Measurements from ENCODE around the gene HFE. TPM values are rescaled to one million over a fixed set of nuclear protein-coding genes. Genes with fewer than 3 reads are reported as not detected.

Gene HFE
- polyA plus RNA-seq, 2 of the 4 experiments (the other 2 are of a cell fraction) = 19.9 to 31.7 TPM

- TF ChIP-seq, protein P1, sequence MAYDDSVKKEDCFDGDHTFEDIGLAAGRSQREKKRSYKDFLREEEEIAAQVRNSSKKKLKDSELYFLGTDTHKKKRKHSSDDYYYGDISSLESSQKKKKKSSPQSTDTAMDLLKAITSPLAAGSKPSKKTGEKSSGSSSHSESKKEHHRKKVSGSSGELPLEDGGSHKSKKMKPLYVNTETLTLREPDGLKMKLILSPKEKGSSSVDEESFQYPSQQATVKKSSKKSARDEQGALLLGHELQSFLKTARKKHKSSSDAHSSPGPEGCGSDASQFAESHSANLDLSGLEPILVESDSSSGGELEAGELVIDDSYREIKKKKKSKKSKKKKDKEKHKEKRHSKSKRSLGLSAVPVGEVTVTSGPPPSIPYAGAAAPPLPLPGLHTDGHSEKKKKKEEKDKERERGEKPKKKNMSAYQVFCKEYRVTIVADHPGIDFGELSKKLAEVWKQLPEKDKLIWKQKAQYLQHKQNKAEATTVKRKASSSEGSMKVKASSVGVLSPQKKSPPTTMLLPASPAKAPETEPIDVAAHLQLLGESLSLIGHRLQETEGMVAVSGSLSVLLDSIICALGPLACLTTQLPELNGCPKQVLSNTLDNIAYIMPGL (CRISPR knock-in tag; IDR thresholded peaks at IDR 0.05; ENCODE audit: borderline replicate concordance) = no peak
- TF ChIP-seq RCOR1 (IDR thresholded peaks at IDR 0.05; ENCODE audit: low read depth, low read length) = no peak
These were observed 49.1 kb downstream of the HFE start (continued) for GRCh38 chr6:26136321-26136720.

GRCh38 chr6:26140254-26140966 lies 53.2 kb downstream of the HFE start:
- Histone ChIP-seq H3K9me3 (no peaks in the 10 kb centered on the region), H3K4me3 (no peak overlapping the region), H3K4me1 (peaks cover 10% of the 10 kb centered on the region; the same call in 2 of the 3 replicates), H3K27ac (no peak overlapping the region), H3K4me2 (no peak overlapping the region)
- ChIA-PET CTCF (no interaction called here), POLR2A (no interaction called here)
- WGBS (ENCODE audit: missing lambda C conversion rate) = 97% methylated on average over 4 of the region's 4 CpGs
- ATAC-seq (no peak), FAIRE-seq (no peak), DNase-seq (ENCODE audit: low read depth in 1 of 2, low spot score in 1 of 2) (no peak)
- TF ChIP-seq ZSCAN20 (CRISPR knock-in tag; IDR thresholded peaks at IDR 0.05) (no peak), CHD4 (IDR thresholded peaks at IDR 0.05; ENCODE audit: borderline replicate concordance) (no peak), TFCP2L1 (CRISPR knock-in tag; IDR thresholded peaks at IDR 0.05) (no peak), RCOR1 (IDR thresholded peaks at IDR 0.05; ENCODE audit: low read depth, low read length) (no peak), TP53 (CRISPR knock-in tag; IDR thresholded peaks at IDR 0.05) (no peak), FOXS1 (CRISPR knock-in tag; IDR thresholded peaks at IDR 0.05) (no peak)

GRCh38 chr6:26140967-26141294 lies 53.7 kb downstream of the HFE start:
- Histone ChIP-seq H3K4me2 (no peak overlapping the region), H3K27ac (no peak overlapping the region), H3K4me1 (peaks cover 5% of the 10 kb centered on the region; the same call in 2 of the 3 replicates), H3K9me3 (no peaks in the 10 kb centered on the region), H3K4me3 (no peak overlapping the region)
- DNase-seq (ENCODE audit: low read depth in 1 of 2, low spot score in 1 of 2) (no peak), FAIRE-seq (no peak), ATAC-seq (no peak)
- ChIA-PET POLR2A (interaction anchor here (0.9 kb wide), 1 partner anchor 17 kb away, joined by 3 read pairs; a partner anchor contains a TSS), CTCF (interaction anchor here (2.4 kb wide), 1 partner anchor 16 kb away, joined by 9 read pairs; no protein-coding TSS in a partner anchor)
- WGBS (ENCODE audit: missing lambda C conversion rate) = 95% methylated on average over 3 of the region's 3 CpGs
- TF ChIP-seq JUN (IDR thresholded peaks at IDR 0.05) (no peak), CHD4 (IDR thresholded peaks at IDR 0.05; ENCODE audit: borderline replicate concordance) (no peak), SREBF2 (IDR thresholded peaks at IDR 0.05) (no peak), NR3C1 (IDR thresholded peaks at IDR 0.05) (no peak), ZSCAN20 (CRISPR knock-in tag; IDR thresholded peaks at IDR 0.05) (no peak), RARB (CRISPR knock-in tag; IDR thresholded peaks at IDR 0.05) (no peak), RNF2 (IDR thresholded peaks at IDR 0.05; ENCODE audit: borderline replicate concordance, low read depth) (no peak), FOSB (CRISPR knock-in tag; IDR thresholded peaks at IDR 0.05) (no peak), POLR2AphosphoS2 (conservative IDR thresholded peaks at IDR 0.05; ENCODE audit: low read length) (no peak), ZC3H11A (IDR thresholded peaks at IDR 0.05) (no peak), RFX5 (IDR thresholded peaks at IDR 0.05) (no peak), CBX8 (IDR thresholded peaks at IDR 0.05) (no peak), MAZ (IDR thresholded peaks at IDR 0.05; ENCODE audit: borderline replicate concordance, low read depth, low read length) (no peak), KDM5A (IDR thresholded peaks at IDR 0.05) (no peak), ESRRA (IDR thresholded peaks at IDR 0.05; ENCODE audit: borderline replicate concordance, low read length) (no peak), CEBPB (IDR thresholded peaks at IDR 0.05) (no peak), RCOR1 (IDR thresholded peaks at IDR 0.05; ENCODE audit: low read depth, low read length) (no peak)
- TF ChIP-seq, protein P2, sequence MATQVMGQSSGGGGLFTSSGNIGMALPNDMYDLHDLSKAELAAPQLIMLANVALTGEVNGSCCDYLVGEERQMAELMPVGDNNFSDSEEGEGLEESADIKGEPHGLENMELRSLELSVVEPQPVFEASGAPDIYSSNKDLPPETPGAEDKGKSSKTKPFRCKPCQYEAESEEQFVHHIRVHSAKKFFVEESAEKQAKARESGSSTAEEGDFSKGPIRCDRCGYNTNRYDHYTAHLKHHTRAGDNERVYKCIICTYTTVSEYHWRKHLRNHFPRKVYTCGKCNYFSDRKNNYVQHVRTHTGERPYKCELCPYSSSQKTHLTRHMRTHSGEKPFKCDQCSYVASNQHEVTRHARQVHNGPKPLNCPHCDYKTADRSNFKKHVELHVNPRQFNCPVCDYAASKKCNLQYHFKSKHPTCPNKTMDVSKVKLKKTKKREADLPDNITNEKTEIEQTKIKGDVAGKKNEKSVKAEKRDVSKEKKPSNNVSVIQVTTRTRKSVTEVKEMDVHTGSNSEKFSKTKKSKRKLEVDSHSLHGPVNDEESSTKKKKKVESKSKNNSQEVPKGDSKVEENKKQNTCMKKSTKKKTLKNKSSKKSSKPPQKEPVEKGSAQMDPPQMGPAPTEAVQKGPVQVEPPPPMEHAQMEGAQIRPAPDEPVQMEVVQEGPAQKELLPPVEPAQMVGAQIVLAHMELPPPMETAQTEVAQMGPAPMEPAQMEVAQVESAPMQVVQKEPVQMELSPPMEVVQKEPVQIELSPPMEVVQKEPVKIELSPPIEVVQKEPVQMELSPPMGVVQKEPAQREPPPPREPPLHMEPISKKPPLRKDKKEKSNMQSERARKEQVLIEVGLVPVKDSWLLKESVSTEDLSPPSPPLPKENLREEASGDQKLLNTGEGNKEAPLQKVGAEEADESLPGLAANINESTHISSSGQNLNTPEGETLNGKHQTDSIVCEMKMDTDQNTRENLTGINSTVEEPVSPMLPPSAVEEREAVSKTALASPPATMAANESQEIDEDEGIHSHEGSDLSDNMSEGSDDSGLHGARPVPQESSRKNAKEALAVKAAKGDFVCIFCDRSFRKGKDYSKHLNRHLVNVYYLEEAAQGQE (IDR thresholded peaks at IDR 0.05) = no peak
- TF ChIP-seq, protein P1 (CRISPR knock-in tag; IDR thresholded peaks at IDR 0.05; ENCODE audit: borderline replicate concordance) = no peak

Measured in A549 (cell line).